NCI-H2081 (cell line): ENCODE measurements around the gene CADPS.
A peak's percentile ranks its signal among the peaks of the same experiment; 100 is the strongest.

ENCODE experiments used
- DNase-seq, 2 experiments: peaks; one replicate each; lab custom pipeline; 2025; lab: John Stamatoyannopoulos, UW

The CADPS gene

DNA sequence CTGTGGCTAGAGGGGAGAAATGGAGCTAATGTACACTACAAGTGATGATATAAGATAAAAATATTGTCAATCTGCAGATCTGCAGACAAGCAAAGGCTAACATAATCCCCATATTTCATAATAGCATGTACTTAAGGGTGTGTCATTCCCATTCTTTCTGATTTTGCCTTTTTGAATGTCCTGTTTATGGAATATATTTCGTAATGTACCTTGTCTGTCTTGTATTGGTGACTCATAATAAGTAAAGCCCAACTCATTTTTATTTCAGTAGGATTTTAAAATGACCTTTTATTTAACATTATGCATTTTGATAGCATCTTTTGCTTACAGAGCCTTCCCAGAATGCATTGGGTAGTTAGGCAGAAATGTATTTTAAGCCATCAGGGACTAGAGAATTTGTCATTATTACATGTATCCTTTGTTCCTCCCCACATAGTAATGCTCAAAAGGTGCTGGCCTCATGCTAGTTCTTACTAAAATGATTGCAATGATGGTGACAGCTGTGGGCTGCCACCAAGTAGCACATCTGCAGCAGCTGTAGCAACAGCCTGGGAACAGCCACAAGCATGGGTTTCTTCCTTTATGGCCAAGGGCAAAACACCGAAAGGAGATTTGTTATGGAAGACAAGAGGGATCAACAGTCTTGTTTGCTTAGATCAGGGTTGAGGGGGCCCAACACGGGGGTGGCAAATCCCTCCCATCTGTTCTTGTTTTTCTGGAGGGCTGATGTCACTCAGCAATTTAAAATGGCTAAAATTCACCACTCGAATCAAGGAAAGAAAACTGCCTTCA is 188.5 kb downstream of the CADPS start:
- DNase-seq = no peak

- no peak for DNase-seq
Observed at GRCh38 chr3:62682826-62683225, 192.4 kb downstream of the CADPS start.

- no peak for DNase-seq
Observed at GRCh38 chr3:62679988-62680387, 195.2 kb downstream of the CADPS start.

GRCh38 chr3:62678841-62679240 is 196.4 kb downstream of the CADPS start:
- no peak for DNase-seq

DNA sequence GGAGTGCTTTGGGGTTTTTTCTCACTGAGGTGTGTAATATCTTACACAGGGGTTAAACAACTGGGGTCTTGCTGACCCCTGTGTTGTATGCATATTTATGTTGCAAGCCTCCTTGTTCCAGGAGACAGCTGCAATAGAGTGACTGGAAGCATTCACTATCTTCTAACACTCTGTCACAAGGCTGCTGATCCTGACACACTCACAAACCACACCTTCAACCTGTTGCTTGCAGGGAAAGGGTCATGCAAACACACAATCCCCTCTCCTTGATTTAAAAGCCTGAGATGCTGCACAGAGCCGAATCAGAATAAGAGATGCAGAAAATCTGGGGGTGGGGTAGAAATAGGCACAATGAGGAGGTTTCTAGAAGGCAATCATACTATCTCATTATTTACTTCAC is 197.3 kb downstream of the CADPS start:
- DNase-seq = no peak

DNA sequence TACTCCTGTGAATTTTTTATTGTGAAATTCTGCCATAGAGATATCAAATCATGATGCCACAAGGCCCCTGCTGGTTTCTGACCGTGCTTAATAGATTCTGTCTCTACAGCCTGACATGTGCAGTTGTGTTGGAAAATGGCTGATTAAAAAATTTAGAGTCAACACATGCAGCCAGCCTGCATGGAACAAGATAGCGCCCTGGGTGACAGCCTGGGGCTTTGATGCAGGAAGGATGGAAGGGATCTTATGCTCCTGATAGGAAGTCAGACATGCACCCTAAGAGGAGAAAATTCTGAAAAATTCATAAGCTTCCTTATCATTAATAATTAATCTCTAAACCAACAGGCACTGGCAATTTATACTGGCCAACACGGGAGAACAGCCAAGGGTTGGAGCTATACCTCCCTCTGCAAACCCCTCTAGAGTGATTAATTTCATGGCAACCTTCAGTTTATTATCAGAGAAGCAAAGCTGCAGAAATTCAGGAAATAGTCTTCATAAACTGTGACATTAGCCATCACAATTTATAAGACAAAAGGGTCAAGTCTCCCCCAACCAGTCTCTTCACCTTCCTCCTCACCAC is 198.4 kb downstream of the CADPS start:
- no peak for DNase-seq

GRCh38 chr3:62675492-62675891 is 199.7 kb downstream of the CADPS start:
- DNase-seq = no peak

DNA sequence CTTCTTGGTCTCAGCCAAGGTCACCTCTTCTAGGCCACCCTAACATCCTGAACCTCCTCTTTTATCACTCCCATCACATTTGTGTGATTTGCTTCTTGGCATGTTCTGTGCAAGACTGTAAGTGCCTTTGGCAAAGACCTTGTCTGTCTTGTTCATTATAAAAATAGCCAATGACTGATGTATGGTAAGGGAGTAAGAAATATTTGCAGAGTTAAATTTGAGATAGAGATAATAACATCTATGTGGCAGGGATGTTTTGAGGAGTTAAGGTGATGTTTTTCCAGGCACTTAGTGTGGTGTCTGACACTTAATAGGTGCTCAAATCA is 202.3 kb downstream of the CADPS start:
- DNase-seq = no peak

- DNase-seq = no peak
Observed at GRCh38 chr3:62672270-62672987, 202.8 kb downstream of the CADPS start.

GRCh38 chr3:62670351-62670750 is 204.9 kb downstream of the CADPS start:
- no peak for DNase-seq

DNA sequence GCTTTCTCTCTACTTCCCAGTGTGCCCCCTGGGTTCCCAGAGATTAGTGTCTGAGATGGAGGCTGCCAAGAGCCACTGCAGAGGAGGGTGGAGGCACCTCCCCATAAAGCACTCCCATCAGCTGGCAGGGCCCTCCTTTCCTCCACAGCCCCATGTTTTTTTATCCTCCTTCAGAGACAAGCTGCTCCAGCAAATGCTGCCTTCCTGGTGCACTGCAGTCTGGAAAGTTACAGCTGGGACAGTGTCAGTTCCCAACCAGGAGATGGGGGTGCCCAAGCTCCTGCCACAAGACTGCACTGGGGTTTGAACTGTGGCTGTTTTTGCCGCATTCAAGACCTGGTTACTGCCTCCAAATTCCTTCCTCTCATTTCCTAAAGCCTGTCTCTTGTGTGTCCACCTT is 206.1 kb downstream of the CADPS start:
- no peak for DNase-seq

DNA sequence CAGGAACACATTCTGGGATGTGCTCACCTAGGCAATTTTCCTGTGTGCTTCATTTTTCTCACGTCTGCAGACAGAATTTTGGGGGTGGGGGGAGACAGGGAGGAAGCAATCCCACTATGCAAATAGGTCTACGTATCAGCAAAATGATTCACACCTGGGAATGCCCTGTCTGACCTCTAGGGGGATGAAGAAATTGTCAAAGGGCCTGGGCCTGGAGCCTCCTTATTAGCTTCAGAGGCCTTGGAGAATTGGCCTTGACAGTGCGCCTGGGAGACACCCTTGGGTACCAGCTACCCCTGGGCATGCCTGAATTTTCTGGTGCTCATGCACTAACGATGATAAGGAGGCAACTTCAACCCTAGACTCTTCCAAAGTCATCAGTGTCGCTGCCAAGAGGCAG is 207.5 kb downstream of the CADPS start:
- no peak for DNase-seq

DNA sequence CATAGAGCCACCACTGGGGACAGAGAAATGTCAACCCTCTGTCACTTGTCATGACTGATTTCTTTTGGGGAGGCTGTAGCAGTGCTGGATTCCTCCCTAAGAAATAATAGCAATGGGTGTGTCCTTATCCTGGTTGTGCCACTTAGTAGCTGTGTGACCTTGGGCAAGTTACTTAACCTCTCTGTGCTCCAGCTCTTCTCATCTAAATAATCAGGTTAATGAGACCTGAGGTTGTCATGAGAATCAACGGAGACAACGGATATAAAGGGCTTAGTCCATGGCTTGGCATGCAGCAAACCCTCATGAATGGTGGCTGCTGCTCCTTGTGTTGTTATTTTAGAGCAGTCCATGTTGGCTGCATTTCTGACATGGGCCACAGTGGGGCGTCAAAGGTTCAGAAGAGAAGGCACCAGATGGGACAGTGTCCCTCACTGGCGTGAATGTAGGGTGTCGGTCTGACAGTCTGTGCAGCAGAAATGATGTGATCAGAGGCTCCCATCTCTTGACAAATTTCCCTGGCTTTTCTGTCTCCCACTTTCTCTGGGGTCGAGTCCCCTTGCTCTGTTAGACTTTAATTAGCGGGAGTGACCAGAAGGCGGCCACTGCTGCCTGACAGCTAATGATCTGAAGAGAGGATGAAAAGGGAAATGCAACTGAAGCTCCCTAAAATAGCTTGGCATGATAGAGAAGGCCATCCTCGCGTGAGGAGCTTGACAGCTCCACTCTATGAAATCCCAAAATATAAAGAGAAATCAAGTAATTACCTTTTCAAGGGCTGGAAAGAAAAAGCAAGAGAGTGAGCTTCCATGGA is 209.4 kb downstream of the CADPS start:
- peak; percentile 60 to 67 for DNase-seq

GRCh38 chr3:62662677-62663076 is 212.5 kb downstream of the CADPS start:
- DNase-seq = no peak

GRCh38 chr3:62659660-62660059 is 215.6 kb downstream of the CADPS start:
- no peak for DNase-seq

- DNase-seq = no peak
Observed at GRCh38 chr3:62655691-62656063, 219.5 kb downstream of the CADPS start.

DNA sequence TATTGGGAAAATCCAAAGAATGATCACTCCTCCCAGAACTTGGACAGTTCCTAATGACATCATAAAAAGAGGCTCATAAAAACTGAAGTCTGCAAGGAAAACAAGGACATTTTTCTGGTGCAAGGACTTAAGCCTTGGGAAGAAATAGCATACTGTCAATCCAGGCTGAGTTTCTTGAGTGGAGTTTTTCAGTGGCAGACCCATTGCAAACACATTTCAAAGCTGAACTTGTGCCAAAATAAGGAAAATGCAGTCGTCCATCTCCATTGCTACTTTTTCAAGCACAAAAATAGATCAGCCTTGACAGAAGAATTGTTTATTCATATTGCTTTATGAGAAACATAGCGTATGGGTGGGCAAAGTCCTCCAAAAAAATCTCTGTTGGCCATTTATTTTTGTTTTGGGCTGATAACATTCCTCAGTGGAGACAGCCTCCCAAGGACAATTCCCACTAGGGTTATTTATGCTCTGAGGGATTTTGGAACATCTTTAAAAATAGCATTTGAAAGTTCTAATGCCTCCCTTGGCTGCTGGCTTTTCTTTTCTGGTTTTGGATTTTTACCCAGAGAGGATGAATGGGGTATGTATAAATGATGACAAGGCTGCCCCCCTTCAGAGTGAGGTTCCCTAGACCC is 220.0 kb downstream of the CADPS start:
- DNase-seq = no peak

DNA sequence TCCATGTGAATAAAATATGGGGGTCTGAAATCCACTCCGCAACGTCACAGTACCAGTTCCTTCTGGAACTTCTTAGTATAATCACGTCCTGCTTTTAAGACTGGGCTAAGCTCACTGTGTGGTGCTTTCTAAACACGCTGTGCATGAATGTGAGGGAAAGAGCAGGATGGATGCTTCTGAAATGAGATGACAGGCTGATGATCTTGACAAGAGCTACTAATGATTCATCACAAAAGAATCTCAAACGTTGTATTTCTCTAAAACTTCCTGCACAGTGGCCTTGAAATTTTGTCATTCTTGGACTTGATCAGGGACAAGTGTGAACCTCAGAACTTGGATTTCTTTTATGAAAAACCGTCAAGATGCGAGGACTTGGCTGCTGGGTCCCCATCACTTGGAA is 221.4 kb downstream of the CADPS start:
- no peak for DNase-seq

DNA sequence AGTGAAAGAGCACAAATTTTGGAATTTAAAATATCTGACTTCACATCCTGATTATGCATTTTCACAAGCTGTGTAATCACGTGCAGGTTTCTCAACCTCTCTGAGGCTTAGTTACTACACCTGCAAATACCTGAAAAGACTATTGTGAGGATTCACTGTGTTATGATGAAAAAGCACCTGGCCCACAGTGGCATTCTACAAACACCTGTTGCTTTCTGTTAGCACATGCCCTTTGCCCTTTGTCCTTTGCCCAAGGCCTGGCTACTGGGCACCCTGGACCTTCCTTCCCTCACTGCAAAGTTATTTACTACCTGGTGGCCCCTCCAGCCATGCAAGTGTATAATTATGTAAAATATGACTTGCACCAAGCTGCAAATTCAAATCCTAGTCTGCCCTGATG is 227.5 kb downstream of the CADPS start:
- no peak for DNase-seq

DNA sequence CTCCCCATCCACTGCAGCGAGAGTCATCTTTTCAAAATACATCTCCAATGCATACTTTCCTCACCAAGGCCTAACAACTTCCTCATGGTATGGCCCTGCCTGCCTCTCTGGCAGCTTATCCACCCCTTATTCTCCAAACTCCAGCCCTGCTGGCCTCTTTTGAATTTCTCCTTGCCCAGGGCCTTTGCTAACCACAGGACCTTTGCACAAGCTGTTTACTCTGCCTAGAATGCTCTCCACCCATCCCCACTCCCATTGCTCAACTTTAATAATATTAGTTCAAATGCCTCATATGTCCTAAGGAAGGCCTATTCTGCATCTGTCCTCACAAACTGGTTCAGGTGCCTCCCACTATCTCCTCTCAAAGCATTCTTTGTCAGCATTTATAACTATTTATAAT is 230.7 kb downstream of the CADPS start:
- no peak for DNase-seq

GRCh38 chr3:62638316-62638715 is 236.9 kb downstream of the CADPS start:
- DNase-seq = no peak

- no peak for DNase-seq
Observed at GRCh38 chr3:62636235-62636826, 238.9 kb downstream of the CADPS start.
